Measurements from ENCODE around the gene SAMD15. TPM values are rescaled to one million over a fixed set of nuclear protein-coding genes. Genes with fewer than 3 reads are reported as not detected.

Gene SAMD15
- total RNA-seq (2022; extraction: Qiagen RNA extraction; ENCODE audit: low read depth), result 1.6 to 3.0 TPM (median 2.2 TPM) in 5 replicates

DNA sequence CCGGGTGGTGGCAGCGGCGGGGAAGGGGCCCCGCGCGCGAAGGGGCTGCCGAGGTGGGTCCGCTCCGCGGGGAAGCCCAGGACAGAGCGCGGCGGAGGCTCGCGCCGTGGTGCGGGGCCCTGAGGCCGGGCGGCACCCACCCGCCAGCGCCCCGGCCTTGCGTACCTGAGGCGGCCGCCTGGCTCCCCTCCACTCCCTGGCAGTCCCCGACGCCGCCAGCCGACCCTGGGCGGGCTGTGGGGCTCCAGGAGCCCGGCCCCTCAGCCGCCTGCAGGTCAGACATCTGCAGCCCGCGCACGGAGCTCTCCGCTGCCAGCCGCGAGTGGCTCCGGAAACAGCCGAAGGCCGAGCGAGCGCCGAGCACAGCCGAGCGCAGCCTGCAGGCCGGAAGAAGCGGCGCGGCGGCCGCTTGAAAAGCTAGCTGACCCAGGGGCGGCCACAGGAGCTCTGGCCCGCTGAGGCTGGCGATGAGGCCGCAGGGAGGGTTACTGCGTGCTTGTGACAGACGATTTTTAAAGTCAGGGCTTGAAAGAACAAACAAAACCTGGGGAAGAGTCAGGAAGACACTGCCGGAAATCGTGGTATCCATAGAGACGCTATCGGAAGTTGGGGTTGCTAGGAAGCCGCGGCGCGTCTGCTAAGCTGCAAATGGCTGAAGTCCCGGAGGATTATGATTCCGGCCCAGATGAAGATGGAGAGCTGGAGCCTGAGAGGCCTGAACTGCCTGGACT, at the start of gene SAMD15, which contains the start of gene TMED8:
Gene SAMD15, plus strand, starts transcription at position 609 of the 731 bp plus-strand sequence. Its CDS starts 40 bp downstream, at position 649.
Gene TMED8, minus strand, starts transcription at position 324 of the 731 bp plus-strand sequence. Its CDS starts 41 bp downstream, at position 283.

DNA sequence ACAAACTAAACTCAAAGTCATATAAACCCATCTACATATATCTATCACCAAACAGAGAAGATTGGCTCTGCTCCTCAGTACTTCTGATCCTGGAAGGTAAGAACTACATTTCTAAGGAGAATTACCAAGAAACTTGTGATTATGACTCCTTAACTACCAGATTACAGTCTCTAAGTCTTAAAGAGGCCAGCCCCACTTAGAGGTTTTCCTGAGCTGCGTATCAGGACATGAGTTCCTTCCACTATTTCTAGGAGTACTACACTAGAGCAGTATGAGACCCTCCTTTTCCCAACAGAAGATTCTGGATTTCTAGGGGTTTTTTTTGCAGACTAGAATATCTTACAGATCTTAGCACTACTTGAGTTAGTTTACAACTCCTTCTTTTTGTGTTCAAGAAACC, 46.2 kb downstream of the SAMD15 start, which contains the start of gene NOXRED1:
Gene NOXRED1, minus strand, starts transcription at position 101 of the 400 bp plus-strand sequence. CDS start 634 bp downstream, outside the sequence.

Other genes with a start within 250 kb of the SAMD15 start
- 0.20 to 0.37 TPM (median 0.31 TPM) in 5 replicates for gene ZDHHC22, start 235.6 kb upstream of the SAMD15 start, total RNA-seq (2022; extraction: Qiagen RNA extraction; ENCODE audit: low read depth)
- 0.37 to 1.8 TPM (median 1.3 TPM) in 5 replicates for gene TMEM63C, start 195.6 kb upstream of the SAMD15 start, total RNA-seq (2022; extraction: Qiagen RNA extraction; ENCODE audit: low read depth)
- not detected in 5 replicates for gene NGB, start 106.2 kb upstream of the SAMD15 start, total RNA-seq (2022; extraction: Qiagen RNA extraction; ENCODE audit: low read depth)
- gene POMT2, start 56.5 kb upstream of the SAMD15 start, total RNA-seq (2022; extraction: Qiagen RNA extraction; ENCODE audit: low read depth), result 29.0 to 40.8 TPM (median 32.9 TPM) in 5 replicates
- 32.3 to 35.7 TPM (median 32.9 TPM) in 5 replicates for gene GSTZ1, start 56.3 kb upstream of the SAMD15 start, total RNA-seq (2022; extraction: Qiagen RNA extraction; ENCODE audit: low read depth)
- 5.7 to 9.1 TPM (median 7.4 TPM) in 5 replicates for gene TMED8, start 285 bp upstream of the SAMD15 start, total RNA-seq (2022; extraction: Qiagen RNA extraction; ENCODE audit: low read depth)
- 0.11 to 0.17 TPM in 2 of 5 replicates, not detected in the others for gene NOXRED1, start 46.1 kb downstream of the SAMD15 start, total RNA-seq (2022; extraction: Qiagen RNA extraction; ENCODE audit: low read depth)
- gene VIPAS39, start 80.2 kb downstream of the SAMD15 start, total RNA-seq (2022; extraction: Qiagen RNA extraction; ENCODE audit: low read depth), result 13.3 to 17.1 TPM (median 15.2 TPM) in 5 replicates
- gene AHSA1, start 80.7 kb downstream of the SAMD15 start, total RNA-seq (2022; extraction: Qiagen RNA extraction; ENCODE audit: low read depth), result 267 to 307 TPM (median 301 TPM) in 5 replicates
- gene ISM2, start 121.4 kb downstream of the SAMD15 start, total RNA-seq (2022; extraction: Qiagen RNA extraction; ENCODE audit: low read depth), result 0.39 to 0.42 TPM (median 0.41 TPM) in 5 replicates
- 25.2 to 32.7 TPM (median 29.3 TPM) in 5 replicates for gene SPTLC2, start 239.3 kb downstream of the SAMD15 start, total RNA-seq (2022; extraction: Qiagen RNA extraction; ENCODE audit: low read depth)

All from A549 treated with CpdA at 1 μM for 4 hours (cell line).